Endodermal cell (in vitro differentiated cells): ENCODE measurements around the gene GDI2. TPM values are rescaled to one million over a fixed set of nuclear protein-coding genes. Genes with fewer than 3 reads are reported as not detected.
"Not testable (repeated sequence)": the region's sequence is repeated elsewhere in the genome, so short reads cannot be mapped to it uniquely, and the experiment has no call there.

Experiments used
- DNase-seq: peaks from one replicate; pipeline ENCODE4 v3.0.0-alpha.2; 2017
- H3K27ac ChIP-seq: 2 replicates; pipeline ENCODE4 v1.5.1; 2013; ENCODE audit warnings: mild to moderate bottlenecking, low read depth, low read length, moderate library complexity
- H3K27me3 ChIP-seq: 2 replicates; pipeline ENCODE4 v1.6.1; 2013; ENCODE audit warnings: mild to moderate bottlenecking, low read length, moderate library complexity; ENCODE audit not compliant: insufficient read depth, control insufficient read depth, poor library complexity, severe bottlenecking
- H3K36me3 ChIP-seq: 2 replicates; pipeline ENCODE4 v1.7.0; 2013; ENCODE audit warnings: mild to moderate bottlenecking, low read length, moderate library complexity; ENCODE audit not compliant: control insufficient read depth, insufficient read depth
- H3K4me1 ChIP-seq: one replicate; pipeline ENCODE4 v1.7.0; 2013; ENCODE audit warnings: low read length; ENCODE audit not compliant: control insufficient read depth, insufficient read depth
- H3K4me3 ChIP-seq: 2 replicates; pipeline ENCODE4 v1.5.1; 2013; ENCODE audit warnings: mild to moderate bottlenecking, low read length, moderate library complexity
- H3K9ac ChIP-seq: 2 replicates; pipeline ENCODE4 v1.6.1; 2013; ENCODE audit warnings: mild to moderate bottlenecking, low read length, moderate library complexity; ENCODE audit not compliant: poor library complexity, severe bottlenecking; ENCODE audit errors: extremely low read depth
- H3K9me3 ChIP-seq: 2 replicates; pipeline ENCODE4 v1.6.1; 2013; ENCODE audit warnings: mild to moderate bottlenecking, low read length, moderate library complexity; ENCODE audit not compliant: control insufficient read depth
- H3K27ac Mint-ChIP-seq: 2 replicates; pipeline ENCODE4 v1.8.0; 2020; ENCODE audit warnings: mixed read lengths
- H3K27me3 Mint-ChIP-seq: 2 replicates; pipeline ENCODE4 v1.8.0; 2021; ENCODE audit warnings: mild to moderate bottlenecking, mixed read lengths; ENCODE audit not compliant: insufficient read depth
- H3K36me3 Mint-ChIP-seq: 2 replicates; pipeline ENCODE4 v1.8.0; 2020; ENCODE audit warnings: low read depth, mixed read lengths
- H3K4me1 Mint-ChIP-seq: 2 replicates; pipeline ENCODE4 v1.8.0; 2020; ENCODE audit warnings: mixed read lengths
- H3K4me3 Mint-ChIP-seq: 2 replicates; pipeline ENCODE4 v1.8.0; 2020; ENCODE audit warnings: mild to moderate bottlenecking, moderate library complexity, mixed read lengths
- H3K9me3 Mint-ChIP-seq: 2 replicates; pipeline ENCODE4 v1.8.0; 2020; ENCODE audit warnings: mild to moderate bottlenecking, mixed read lengths
- WGBS, 2 experiments: methylation state at CpG; one replicate each; pipeline versions ENCODE4 v1.1.5 to v1.1.7; 2013; ENCODE audit warnings: missing lambda C conversion rate in 2 of 2, mixed read lengths in 1 of 2; ENCODE audit not compliant: insufficient coverage in 1 of 2, insufficient read length in 1 of 2; 5-methylcytosine and 5-hydroxymethylcytosine counted together
- total RNA-seq, 2 donors: library from RNA; stranded (reverse); fragmentation: NEBNext Ultra II Directional in 1 of 2; extraction: Animal tissue kit (Norgen Biotek cat#: 25700) in 1 of 2; gene quantifications; 2 replicates in 1 of 2; 3 replicates in 1 of 2; pipeline ENCODE4 v1.2.1, GENCODE V29; 2021
- TF ChIP-seq, protein P1 (sequence below): fragments of 200-600 bp; sonication (generic); conservative IDR thresholded peaks from 2 replicates; pipeline ENCODE4 v1.5.0; 2021; ENCODE audit warnings: antibody characterized with exemption, mild to moderate bottlenecking

The GDI2 gene
- total RNA-seq, 2 donors from 2014 or later: 299 to 337 TPM

DNA sequence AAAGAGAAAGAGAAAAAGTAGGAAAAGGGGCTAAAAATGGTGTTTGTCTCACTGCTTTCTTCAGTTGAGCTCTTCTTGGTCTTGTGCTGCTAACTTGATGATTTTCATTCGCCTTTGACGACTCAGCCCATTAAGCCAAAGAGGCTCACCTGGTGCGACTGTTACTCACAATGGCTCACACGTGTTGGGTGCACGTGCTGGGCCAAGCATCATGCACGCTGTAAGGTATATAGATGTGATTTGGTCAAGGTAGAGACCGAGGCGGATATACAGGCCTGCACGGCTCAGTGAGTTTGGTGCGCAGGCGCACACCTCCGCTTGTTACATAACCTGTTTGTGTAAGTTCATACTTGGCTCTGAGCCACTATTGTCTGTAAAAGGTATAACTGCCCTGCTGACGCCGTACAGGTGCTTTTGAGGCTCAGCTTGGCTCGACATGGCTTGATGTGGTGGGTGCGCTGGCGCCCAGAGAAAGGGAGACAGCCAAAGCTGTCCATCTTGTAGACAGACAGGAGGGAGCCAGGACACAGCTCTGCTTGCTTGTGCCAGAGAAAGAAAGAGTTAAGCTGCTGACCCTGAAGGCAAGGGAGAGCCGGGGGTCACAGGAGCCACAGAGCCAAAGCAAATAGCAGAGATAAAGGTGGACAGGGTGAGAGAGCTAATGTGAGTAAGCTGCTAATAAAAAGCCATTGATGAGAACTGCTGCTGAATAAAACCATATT, 42.9 kb upstream of the GDI2 start:
- no peaks in the 10 kb centered on the region for H3K36me3 Mint-ChIP-seq
- Histone ChIP-seq H3K27ac (no peak overlapping the region), H3K4me3 (no peak overlapping the region), H3K27me3 (no peaks in the 10 kb centered on the region), H3K36me3 (no peaks in the 10 kb centered on the region), H3K9me3 (no peaks in the 10 kb centered on the region), H3K9ac (no peak overlapping the region), H3K4me1 (peaks cover 3% of the 10 kb centered on the region)
- H3K4me3 Mint-ChIP-seq: no peak overlapping the region
- 78 to 86% methylated on average over 11 to 18 of the region's 18 CpGs for WGBS, 2 experiments
- H3K4me1 Mint-ChIP-seq: peaks cover 11% of the 10 kb centered on the region
- TF ChIP-seq, protein P1, sequence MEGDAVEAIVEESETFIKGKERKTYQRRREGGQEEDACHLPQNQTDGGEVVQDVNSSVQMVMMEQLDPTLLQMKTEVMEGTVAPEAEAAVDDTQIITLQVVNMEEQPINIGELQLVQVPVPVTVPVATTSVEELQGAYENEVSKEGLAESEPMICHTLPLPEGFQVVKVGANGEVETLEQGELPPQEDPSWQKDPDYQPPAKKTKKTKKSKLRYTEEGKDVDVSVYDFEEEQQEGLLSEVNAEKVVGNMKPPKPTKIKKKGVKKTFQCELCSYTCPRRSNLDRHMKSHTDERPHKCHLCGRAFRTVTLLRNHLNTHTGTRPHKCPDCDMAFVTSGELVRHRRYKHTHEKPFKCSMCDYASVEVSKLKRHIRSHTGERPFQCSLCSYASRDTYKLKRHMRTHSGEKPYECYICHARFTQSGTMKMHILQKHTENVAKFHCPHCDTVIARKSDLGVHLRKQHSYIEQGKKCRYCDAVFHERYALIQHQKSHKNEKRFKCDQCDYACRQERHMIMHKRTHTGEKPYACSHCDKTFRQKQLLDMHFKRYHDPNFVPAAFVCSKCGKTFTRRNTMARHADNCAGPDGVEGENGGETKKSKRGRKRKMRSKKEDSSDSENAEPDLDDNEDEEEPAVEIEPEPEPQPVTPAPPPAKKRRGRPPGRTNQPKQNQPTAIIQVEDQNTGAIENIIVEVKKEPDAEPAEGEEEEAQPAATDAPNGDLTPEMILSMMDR: no peak
- no peaks in the 10 kb centered on the region for H3K27me3 Mint-ChIP-seq
- no peak overlapping the region for H3K27ac Mint-ChIP-seq
- H3K9me3 Mint-ChIP-seq: no peaks in the 10 kb centered on the region
- peak; percentile 24 for DNase-seq

GRCh38 chr10:5854131-5854475, 40.9 kb upstream of the GDI2 start:
- H3K9me3 Mint-ChIP-seq: no peaks in the 10 kb centered on the region
- H3K36me3 Mint-ChIP-seq: no peaks in the 10 kb centered on the region
- 79 to 92% methylated on average over 4 to 5 of the region's 5 CpGs for WGBS, 2 experiments
- TF ChIP-seq, protein P1: no peak
- H3K27me3 Mint-ChIP-seq: no peaks in the 10 kb centered on the region
- H3K27ac ChIP-seq: no peak overlapping the region
- peaks cover 11% of the 10 kb centered on the region for H3K4me1 Mint-ChIP-seq
- H3K27ac Mint-ChIP-seq: no peak overlapping the region
- no peak overlapping the region for H3K9ac ChIP-seq
- H3K4me1 ChIP-seq: peaks cover 3% of the 10 kb centered on the region
- H3K4me3 ChIP-seq: no peak overlapping the region
- no peaks in the 10 kb centered on the region for H3K27me3 ChIP-seq
- no peaks in the 10 kb centered on the region for H3K9me3 ChIP-seq
- DNase-seq: peak; percentile 39
- H3K36me3 ChIP-seq: no peaks in the 10 kb centered on the region
- no peak overlapping the region for H3K4me3 Mint-ChIP-seq

GRCh38 chr10:5846667-5847066, 33.4 kb upstream of the GDI2 start:
- H3K36me3 Mint-ChIP-seq, H3K9me3 Mint-ChIP-seq, H3K9me3 ChIP-seq, H3K27me3 ChIP-seq, H3K27ac ChIP-seq, H3K4me1 ChIP-seq, DNase-seq, H3K27ac Mint-ChIP-seq, H3K4me3 ChIP-seq, H3K4me1 Mint-ChIP-seq, H3K9ac ChIP-seq, H3K36me3 ChIP-seq, H3K4me3 Mint-ChIP-seq, H3K27me3 Mint-ChIP-seq: not testable (repeated sequence)
- WGBS, 2 experiments: 79 to 95% methylated on average over 2 to 4 of the region's 4 CpGs
